Kidney epithelial cell (primary cell): ENCODE measurements around the gene TNKS1BP1. TPM values are rescaled to one million over a fixed set of nuclear protein-coding genes. Genes with fewer than 3 reads are reported as not detected.

Experiments
- DNase-seq: peaks from one replicate; pipeline ENCODE4 v3.0.0-alpha.2; 2010; ENCODE audit warnings: low read depth
- H3K27me3 ChIP-seq: 2 replicates; pipeline ENCODE4 v1.6.0; 2011; ENCODE audit warnings: low read length; ENCODE audit not compliant: control insufficient read depth, insufficient read depth
- H3K36me3 ChIP-seq: 2 replicates; pipeline ENCODE4 v1.5.1; 2011; ENCODE audit warnings: low read length; ENCODE audit not compliant: control insufficient read depth, insufficient read depth
- H3K4me3 ChIP-seq: 2 replicates; pipeline ENCODE4 v1.5.1; 2011; ENCODE audit warnings: low read depth, mild to moderate bottlenecking, control low read depth, low read length
- CTCF ChIP-seq: IDR thresholded peaks from 2 replicates; pipeline ENCODE4 v1.5.1; 2011; ENCODE audit warnings: mild to moderate bottlenecking, moderate library complexity, low read length, control low read depth, inconsistent platforms; ENCODE audit not compliant: insufficient read depth, poor library complexity, severe bottlenecking
- total RNA-seq: library from RNA; depleted of rRNA; stranded (reverse); fragments of >200 nt; gene quantifications from 2 replicates; pipeline ENCODE4 v1.2.3, GENCODE V29; 2015

The TNKS1BP1 gene
- total RNA-seq, 1 donor from 2014 or later = 93.2 TPM

- no peak for TF ChIP-seq CTCF
- Histone ChIP-seq H3K36me3 (no peaks in the 10 kb centered on the region), H3K4me3 (no peak overlapping the region), H3K27me3 (peaks cover 3% of the 10 kb centered on the region)
- no peak for DNase-seq
These were observed 70.1 kb downstream of the TNKS1BP1 start for GRCh38 chr11:57254631-57255030.

- TF ChIP-seq CTCF = no peak
These were observed 73.2 kb downstream of the TNKS1BP1 start for GRCh38 chr11:57251491-57252104.

GRCh38 chr11:57251037-57251436, 73.7 kb downstream of the TNKS1BP1 start:
- no peak overlapping the region for H3K4me3 ChIP-seq
- no peaks in the 10 kb centered on the region for H3K36me3 ChIP-seq
- H3K27me3 ChIP-seq = peaks cover 3% of the 10 kb centered on the region
- DNase-seq = no peak
- no peak for TF ChIP-seq CTCF

More at GRCh38 chr11:57251491-57252104, 73.2 kb downstream of the TNKS1BP1 start:
- Histone ChIP-seq H3K36me3 (no peaks in the 10 kb centered on the region), H3K27me3 (peaks cover 3% of the 10 kb centered on the region), H3K4me3 (no peak overlapping the region)
- DNase-seq = no peak

Other genes starting within 250 kb of the TNKS1BP1 start
- gene LRRC55, start 143.0 kb downstream of the TNKS1BP1 start, total RNA-seq = under 0.01 and 0.04 TPM in 2 replicates
- gene APLNR, start 87.7 kb downstream of the TNKS1BP1 start, total RNA-seq = not detected in 2 replicates
- 129 and 156 TPM in 2 replicates for gene SSRP1, start 10.9 kb upstream of the TNKS1BP1 start, total RNA-seq
- not detected in 2 replicates for gene P2RX3, start 13.4 kb upstream of the TNKS1BP1 start, total RNA-seq
- not detected in 2 replicates for gene PRG3, start 56.2 kb upstream of the TNKS1BP1 start, total RNA-seq
- 0.33 TPM in 1 of 2 replicates, not detected in the other for gene PRG2, start 65.7 kb upstream of the TNKS1BP1 start, total RNA-seq
- 108 and 155 TPM in 2 replicates for gene SLC43A3, start 102.2 kb upstream of the TNKS1BP1 start, total RNA-seq
- 0.48 and 0.67 TPM in 2 replicates for gene RTN4RL2, start 135.6 kb upstream of the TNKS1BP1 start, total RNA-seq
- gene SLC43A1, start 190.8 kb upstream of the TNKS1BP1 start, total RNA-seq = 12.5 and 16.7 TPM in 2 replicates
- gene TIMM10, start 205.8 kb upstream of the TNKS1BP1 start, total RNA-seq = 49.6 and 66.4 TPM in 2 replicates
- not detected in 2 replicates for gene SMTNL1, start 212.6 kb upstream of the TNKS1BP1 start, total RNA-seq
- gene UBE2L6, start 242.7 kb upstream of the TNKS1BP1 start, total RNA-seq = 44.0 and 47.1 TPM in 2 replicates